ENCODE results near the gene CCNC.
"Not testable (repeated sequence)": the region's sequence is repeated elsewhere in the genome, so short reads cannot be mapped to it uniquely, and the experiment has no call there.

CCNC gene

GRCh38 chr6:99605911-99606655, 37.6 kb upstream of the CCNC start:
- H3K4me3 ChIP-seq (ENCODE audit: control insufficient read depth, low read depth, low read length): no peak overlapping the region
- no peak for DNase-seq (ENCODE audit: low read depth)
- no peak for TF ChIP-seq CTCF (conservative IDR thresholded peaks at IDR 0.05; ENCODE audit: control insufficient read depth, insufficient read depth, low read depth, low read length)

- TF ChIP-seq CTCF (conservative IDR thresholded peaks at IDR 0.05; ENCODE audit: control insufficient read depth, insufficient read depth, low read depth, low read length): no peak
- DNase-seq (ENCODE audit: low read depth): no peak
- no peak overlapping the region for H3K4me3 ChIP-seq (ENCODE audit: control insufficient read depth, low read depth, low read length)
These were observed 36.7 kb upstream of the CCNC start for GRCh38 chr6:99605074-99605734.

- no peak for TF ChIP-seq CTCF (conservative IDR thresholded peaks at IDR 0.05; ENCODE audit: control insufficient read depth, insufficient read depth, low read depth, low read length)
- no peak for DNase-seq (ENCODE audit: low read depth)
- H3K4me3 ChIP-seq (ENCODE audit: control insufficient read depth, low read depth, low read length): no peak overlapping the region
These were observed 36.0 kb upstream of the CCNC start for GRCh38 chr6:99604166-99605073.

- no peak for TF ChIP-seq CTCF (conservative IDR thresholded peaks at IDR 0.05; ENCODE audit: control insufficient read depth, insufficient read depth, low read depth, low read length)
- DNase-seq (ENCODE audit: low read depth): peak; percentile 17
- H3K4me3 ChIP-seq (ENCODE audit: control insufficient read depth, low read depth, low read length): peak overlapping the region; percentile 20
These were observed 35.1 kb upstream of the CCNC start for GRCh38 chr6:99603421-99604165.

- TF ChIP-seq CTCF (conservative IDR thresholded peaks at IDR 0.05; ENCODE audit: control insufficient read depth, insufficient read depth, low read depth, low read length): no peak
- no peak overlapping the region for H3K4me3 ChIP-seq (ENCODE audit: control insufficient read depth, low read depth, low read length)
- no peak for DNase-seq (ENCODE audit: low read depth)
These were observed 34.3 kb upstream of the CCNC start for GRCh38 chr6:99602520-99603420.

- not testable (repeated sequence) for DNase-seq (ENCODE audit: low read depth); H3K4me3 ChIP-seq (ENCODE audit: control insufficient read depth, low read depth, low read length)
These were observed 26.2 kb upstream of the CCNC start for GRCh38 chr6:99594696-99595095.

All from fibroblast of mammary gland (primary cell).